HG03342 (cell line): ENCODE results near the gene ZNF548.
"Not testable (repeated sequence)": the region's sequence is repeated elsewhere in the genome, so short reads cannot be mapped to it uniquely, and the experiment has no call there.

Source experiments
- ATAC-seq: cut with Tn5 transposase; IDR thresholded peaks from one replicate; pipeline ENCODE4 v1.9.1; 2021; ENCODE audit warnings: mild to moderate bottlenecking, moderate library complexity; ENCODE audit not compliant: unreplicated experiment

The ZNF548 gene

DNA sequence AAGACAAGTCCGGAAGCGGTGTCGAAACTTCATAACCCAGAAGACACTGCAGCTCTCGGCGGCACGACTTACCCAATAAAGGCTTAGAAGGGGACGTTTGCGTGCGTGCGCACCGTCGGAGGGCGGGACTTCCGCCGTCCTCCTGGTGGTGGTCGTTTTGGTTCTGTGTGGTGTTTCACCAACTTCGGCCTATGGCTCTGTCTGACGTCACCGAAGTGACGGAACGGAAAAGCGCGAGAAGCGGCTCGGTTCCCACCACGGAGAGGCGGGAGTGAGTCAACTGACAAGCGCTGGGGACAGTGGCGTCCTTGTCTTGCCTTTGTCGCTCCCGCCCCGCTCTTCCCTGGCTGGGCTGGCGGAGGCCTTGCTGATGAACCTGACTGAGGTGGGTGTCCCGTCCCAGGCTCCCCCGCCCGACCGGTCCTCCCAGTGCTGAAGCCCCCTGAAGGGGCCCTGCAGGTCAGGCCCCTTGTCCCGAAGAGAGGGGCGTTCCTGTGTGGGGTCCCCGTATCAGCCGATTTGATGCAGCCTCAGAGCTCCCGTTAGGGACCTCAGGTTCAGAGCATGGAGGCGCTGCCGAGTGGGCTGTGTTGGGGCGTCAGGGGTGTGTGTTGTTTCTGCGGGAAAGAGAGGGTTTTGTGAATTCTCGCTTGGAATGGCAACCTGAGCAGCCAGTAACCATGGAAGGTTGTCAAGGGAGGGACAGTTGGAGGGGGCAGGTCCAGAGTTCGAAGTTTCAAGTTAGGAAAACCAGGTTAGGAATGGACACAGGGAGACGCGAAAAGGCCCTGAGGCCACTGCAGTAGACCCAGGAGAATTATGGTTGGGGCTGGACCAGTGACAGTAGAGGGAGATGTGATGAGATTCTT, at the start of gene ZNF548:
TSS of gene ZNF548 (plus strand) at position 125 of the 869 bp plus-strand sequence. CDS start at position 371, 246 bp downstream.
- ATAC-seq = peak; percentile 98

DNA sequence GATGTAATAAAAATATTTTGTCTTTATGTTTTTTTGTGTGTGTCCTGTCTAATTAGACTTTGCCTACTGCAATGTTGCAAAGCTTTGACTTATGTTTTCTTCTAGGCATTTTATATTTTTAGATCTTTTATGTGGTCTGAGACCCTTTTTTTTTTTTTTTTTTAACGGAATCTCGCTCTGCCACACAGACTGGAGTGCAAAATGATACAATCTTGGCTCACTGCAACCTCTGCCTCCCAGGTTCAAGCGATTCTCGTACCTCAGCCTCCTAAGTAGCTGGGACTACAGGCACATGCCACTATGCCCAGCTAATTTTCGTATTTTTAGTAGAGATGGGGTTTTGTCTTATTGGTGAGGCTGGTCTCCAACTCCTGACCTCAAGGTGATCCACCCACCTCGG, 47.1 kb upstream of the ZNF548 start:
- ATAC-seq = no peak

DNA sequence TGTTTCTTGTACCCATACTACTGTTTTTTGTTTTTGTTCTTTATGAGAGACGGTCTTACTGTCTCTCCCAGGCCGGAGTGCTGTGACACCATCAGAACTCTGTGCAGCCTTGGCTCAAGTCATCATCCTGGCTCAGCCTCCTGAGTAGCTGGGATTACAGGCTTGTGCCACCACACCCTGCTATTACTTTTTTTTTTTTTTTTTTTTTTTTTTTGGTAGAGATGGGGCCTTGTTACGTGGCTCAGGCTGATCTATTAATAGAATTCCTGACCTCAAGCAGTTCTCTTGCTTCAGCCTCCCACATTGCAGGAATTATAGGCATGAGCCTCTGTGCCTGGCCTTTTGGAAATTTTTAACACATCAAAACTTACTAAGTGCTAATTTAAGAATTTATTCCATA, 41.5 kb upstream of the ZNF548 start:
- no peak for ATAC-seq

DNA sequence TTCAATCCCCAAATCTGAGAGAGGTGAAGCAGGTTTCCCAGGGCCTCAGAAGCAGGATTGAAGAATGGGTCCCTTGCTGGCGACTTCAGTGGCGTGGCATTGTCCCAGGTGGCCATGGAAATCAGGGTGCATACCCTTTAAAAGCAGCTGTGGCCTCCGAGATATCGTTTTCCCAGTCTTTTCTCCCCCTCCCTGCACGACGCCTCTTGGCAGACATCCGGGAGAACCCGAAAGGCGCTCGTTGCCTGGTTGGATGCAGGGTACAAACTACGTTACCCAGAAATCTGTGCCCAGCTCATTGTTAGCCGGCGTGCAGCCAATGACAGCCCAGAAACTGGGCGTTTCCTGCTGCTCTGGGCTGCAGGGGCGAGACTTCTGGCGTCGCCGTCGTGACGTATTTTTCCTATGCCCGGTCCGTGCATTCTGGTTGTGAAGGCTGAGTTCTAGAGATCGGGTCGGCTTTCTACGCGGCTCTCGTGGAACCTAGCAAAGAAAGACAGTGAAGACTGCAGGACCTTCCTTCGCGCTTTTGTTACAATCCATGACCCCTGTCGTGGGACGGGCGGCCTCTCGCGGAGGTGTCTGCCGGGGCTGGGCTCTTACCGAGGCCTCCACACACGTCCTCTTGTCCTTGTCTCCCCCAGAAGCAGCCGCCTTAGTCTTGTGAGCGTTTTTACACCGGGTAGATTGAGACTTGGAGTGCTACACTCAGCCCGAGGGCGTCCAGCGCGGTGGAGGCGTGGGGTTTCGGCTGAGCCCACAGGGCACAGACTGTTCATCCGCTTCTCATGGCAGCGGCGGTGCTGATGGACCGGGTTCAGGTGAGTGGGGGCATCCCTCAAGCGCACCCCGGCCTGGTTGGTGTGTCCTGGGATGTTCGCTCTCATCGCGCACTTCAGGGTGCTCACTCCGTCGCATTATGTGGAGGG, 38.5 kb upstream of the ZNF548 start, which contains the start of gene ZNF304:
TSS of gene ZNF304 (plus strand) at position 395 of the 929 bp plus-strand sequence. CDS start at position 789, 394 bp downstream.
- ATAC-seq = peak; percentile 97

DNA sequence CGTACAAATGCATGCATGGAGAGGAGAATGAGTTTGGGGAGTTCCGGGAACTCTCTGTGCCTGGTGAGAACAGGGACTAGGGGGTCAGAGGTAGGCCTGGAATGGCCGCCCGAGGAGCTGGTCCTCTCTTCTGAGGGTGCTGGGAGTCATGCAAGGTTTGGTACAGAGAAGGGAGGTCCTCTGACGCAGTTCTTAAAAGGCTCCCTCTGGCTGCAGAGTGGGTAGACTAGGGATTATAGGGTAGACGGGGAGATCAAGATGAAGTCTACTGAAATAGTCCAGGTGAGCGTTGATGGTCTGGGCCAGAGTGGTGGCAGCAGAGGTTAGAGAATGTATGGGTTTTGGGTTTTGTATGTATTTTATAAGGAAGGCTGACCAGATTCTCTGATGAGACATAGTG, 37.8 kb upstream of the ZNF548 start:
- no peak for ATAC-seq

DNA sequence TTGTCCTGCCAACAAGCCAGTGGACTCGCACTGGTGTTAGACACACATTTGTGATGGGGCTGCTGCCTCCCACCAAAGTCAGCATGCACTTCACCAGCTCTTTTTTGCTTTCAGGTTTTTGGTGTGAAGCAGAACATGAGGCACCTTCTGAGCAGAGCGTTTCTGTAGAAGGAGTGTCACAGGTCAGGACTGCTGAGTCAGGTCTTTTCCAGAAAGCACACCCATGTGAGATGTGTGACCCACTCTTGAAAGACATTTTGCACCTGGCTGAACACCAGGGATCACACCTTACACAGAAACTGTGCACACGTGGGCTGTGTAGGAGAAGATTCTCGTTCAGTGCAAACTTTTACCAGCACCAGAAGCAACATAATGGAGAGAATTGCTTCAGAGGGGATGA, 33.7 kb upstream of the ZNF548 start:
- ATAC-seq = no peak

DNA sequence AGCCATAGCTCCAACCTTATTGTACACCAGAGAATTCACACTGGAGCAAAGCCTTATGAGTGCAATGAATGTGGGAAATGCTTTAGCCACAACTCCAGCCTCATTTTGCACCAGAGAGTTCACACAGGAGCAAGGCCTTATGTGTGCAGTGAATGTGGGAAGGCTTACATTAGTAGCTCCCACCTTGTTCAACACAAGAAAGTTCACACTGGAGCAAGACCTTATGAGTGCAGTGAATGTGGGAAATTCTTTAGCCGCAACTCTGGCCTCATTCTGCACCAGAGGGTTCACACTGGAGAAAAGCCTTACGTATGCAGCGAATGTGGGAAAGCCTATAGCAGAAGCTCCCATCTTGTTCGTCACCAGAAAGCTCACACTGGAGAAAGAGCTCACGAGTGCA, 32.2 kb upstream of the ZNF548 start:
- ATAC-seq = no peak

DNA sequence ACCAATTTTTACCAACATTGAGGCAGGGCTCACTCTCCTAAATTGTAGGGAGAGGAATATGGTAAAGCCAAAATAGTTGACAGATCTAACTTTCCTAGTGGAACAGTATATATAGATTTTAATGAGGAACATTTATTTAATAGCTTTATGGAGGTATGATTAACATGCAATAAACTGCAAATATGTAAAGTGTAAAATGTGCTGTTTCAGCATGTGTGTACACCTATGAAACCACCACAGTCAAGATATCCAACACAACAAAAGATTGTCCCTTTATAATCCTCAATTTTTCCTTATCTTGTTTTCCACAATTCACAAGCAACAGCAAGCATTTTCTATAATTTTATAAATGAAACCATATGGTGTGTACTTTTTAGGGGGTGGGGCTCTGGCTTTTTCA, 30.4 kb upstream of the ZNF548 start:
- ATAC-seq = no peak

DNA sequence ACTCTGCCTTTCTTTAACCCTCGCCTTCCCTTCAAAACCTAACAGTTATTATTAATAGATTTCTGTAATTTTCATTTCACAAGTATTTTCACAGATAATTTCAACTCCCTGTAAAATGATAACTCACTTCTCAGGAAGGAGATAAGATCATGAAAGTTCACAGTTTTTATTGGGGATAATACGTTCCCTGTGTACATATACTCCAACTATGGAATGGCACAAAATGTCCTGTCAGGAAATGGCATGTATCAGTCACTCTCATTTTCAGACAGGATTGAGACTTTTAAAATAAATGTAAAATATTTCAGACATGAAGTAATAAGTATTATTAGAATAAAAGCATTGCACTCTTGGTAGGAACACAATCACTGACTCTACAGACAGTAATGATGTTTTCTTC, 27.2 kb upstream of the ZNF548 start:
- no peak for ATAC-seq

DNA sequence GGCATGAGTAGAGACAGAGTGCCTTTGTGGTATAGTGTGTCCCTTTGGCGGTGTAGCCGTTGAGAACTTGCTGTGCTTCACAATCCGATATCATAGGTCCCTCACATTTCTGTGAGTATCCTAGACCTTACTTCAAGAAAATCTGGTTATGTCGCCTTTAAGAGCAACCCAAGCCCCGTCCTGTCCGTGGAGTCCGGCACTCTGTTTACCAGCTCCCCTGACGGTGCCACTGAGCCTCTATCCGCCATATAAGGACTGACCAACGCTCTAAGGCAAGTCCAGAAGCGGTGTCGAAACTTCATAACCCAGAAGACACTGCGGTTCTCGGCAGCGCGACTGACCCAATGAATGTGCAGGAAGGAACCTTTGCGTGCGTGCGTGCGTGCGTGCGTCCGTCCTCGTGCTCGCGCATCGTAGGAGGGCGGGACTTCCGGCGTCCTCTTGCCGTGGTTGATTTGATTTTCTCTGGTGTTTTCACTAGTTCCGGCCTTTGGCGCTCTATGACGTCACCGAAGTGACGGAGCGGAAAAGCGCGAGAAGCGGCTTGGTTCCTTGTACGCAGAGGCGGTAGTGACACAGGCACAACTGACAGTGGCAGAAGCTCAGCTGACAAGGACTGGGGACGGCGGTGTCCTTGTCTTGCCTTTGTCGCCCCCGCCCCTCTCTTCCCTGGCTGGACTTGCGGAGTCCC, 26.5 kb upstream of the ZNF548 start, which contains the start of the genes TRAPPC2B and ZNF547:
TSS of gene TRAPPC2B (plus strand) at position 555 of the 691 bp plus-strand sequence. CDS start 1,283 bp downstream, outside the sequence.
TSS of gene ZNF547 (plus strand) at position 555 of the 691 bp plus-strand sequence. CDS start 5,005 bp downstream, outside the sequence.
- peak; percentile 90 for ATAC-seq

DNA sequence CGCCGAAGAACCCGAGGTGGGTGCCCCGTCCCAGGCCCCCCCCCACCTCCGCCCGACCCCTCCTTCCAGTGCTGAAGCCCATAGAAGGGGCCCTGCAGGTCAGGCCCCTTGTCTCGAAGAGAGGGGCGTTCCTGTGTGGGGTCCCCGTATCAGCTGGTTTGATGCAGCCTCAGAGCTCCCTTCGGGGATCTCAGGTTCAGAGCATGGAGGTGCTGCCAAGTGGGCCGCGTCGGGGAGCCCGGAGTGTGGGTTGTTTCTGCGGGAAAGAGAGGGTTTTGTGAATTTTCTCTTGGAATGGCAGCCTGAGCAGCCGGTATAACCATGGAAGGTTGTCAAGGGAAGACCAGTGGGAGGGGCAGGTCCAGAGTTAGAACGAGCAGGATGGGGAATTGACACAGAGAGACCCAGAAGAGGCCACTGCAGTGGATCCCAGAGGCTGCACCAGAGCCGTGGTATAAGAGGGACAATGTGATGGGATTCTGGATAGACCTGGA, 25.9 kb upstream of the ZNF548 start:
- ATAC-seq = no peak

DNA sequence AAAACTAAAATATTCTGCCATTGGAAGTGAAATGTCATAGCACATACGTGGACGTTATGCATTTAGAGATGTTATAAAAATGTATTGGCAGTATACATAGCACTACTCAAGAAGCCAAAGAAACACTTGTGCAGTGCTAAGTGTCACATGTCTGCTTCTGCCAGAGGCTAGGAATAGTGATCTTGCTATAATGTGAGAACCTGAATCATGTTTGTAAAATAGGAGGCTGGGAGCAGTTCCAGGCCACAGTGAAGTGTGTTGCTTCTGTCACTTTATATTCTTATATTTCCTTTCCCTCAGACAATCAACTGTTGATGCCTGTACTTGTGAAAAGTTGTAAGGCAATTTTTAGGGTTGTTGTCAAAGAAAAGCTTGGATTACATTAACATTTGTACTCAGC, 22.9 kb upstream of the ZNF548 start:
- ATAC-seq = no peak

DNA sequence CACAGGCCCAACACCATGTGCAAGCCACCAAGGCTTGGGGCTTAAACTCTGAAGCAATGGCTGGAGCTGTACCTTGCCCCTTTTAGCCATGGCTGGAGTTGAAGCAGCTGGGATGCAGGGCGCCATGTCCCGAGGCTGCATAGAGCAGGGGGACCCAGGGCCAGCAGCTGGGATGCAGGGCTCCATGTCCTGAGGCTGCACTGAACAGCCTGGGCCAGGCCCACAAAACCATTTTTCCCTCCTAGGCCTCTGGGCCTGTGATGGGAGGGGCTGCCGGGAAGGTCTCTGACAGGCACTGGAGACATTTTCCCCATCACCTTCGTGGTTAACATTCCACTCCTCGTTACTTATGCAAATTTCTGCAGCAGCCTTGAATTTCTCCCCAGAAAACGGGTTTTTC, 15.5 kb upstream of the ZNF548 start:
- ATAC-seq = no peak

DNA sequence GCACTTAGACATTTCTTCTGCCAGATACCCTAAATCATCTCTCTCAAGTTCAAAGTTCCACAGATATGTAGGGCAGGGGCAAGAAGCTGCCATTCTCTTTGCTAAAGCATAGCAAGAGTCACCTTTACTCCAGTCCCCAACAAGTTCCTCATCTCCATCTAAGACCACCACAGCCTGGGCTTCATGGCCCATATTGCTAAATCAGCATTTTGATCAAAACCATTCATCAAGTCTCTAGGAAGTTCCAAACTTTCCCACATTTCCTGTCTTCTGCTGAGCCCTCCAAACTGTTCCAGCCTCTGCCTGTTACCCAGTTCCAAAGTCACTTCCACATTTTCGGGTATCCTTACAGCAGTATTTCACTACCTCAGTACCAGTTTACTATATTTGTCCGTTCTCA, 15.0 kb upstream of the ZNF548 start:
- not testable (repeated sequence) for ATAC-seq

DNA sequence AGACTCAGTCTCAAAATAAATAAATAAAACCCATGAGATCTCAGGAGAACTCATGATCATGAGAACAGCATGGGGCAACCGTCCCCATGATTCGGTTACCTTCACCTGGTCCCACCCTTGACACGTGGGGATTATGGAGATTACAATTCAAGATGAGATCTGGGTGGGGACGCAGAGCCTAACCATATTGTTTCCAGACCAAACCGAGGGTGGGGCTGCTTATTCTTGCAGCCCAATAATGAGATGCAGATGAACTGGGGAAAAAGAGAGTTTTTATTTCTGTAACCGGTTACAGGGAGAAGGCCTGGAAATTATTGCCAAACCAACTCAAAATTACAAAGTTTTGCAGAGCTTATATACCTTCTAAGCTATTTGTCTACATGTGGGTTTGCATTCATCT, 13.5 kb upstream of the ZNF548 start:
- no peak for ATAC-seq

DNA sequence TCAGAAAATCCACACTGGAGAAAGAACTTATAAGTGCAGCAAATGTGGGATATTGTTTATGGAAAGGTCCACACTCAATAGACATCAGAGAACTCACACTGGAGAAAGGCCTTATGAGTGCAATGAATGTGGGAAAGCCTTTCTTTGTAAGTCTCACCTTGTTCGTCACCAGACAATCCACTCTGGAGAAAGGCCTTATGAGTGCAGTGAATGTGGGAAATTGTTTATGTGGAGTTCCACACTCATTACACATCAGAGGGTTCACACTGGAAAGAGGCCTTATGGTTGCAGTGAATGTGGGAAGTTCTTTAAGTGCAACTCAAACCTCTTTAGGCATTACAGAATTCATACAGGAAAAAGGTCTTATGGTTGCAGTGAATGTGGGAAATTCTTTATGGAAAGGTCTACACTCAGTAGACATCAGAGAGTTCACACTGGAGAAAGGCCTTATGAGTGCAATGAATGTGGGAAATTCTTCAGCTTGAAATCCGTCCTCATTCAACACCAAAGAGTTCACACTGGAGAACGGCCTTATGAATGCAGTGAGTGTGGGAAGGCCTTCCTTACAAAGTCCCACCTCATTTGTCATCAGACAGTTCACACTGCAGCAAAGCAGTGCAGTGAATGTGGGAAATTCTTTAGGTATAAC, 12.0 kb upstream of the ZNF548 start:
- no peak for ATAC-seq

DNA sequence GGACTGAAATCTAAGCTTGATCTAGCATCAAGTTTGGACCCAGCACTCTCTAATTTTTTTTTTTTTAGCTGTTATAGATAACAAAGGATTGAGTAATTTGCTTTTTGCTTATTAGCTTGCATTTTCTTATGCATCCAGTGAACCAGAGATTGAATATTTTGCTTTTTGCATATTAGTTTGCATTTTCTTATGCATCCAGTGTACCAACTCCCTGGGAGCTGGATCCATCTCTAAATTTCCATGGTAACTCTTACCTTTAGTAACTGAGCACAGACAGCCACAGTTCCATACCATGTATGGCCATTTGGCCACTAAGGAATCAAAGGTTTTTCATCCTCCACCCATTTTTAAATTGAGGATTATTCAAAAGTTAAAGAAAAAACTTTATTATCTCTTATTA, 8.7 kb upstream of the ZNF548 start:
- ATAC-seq = no peak

DNA sequence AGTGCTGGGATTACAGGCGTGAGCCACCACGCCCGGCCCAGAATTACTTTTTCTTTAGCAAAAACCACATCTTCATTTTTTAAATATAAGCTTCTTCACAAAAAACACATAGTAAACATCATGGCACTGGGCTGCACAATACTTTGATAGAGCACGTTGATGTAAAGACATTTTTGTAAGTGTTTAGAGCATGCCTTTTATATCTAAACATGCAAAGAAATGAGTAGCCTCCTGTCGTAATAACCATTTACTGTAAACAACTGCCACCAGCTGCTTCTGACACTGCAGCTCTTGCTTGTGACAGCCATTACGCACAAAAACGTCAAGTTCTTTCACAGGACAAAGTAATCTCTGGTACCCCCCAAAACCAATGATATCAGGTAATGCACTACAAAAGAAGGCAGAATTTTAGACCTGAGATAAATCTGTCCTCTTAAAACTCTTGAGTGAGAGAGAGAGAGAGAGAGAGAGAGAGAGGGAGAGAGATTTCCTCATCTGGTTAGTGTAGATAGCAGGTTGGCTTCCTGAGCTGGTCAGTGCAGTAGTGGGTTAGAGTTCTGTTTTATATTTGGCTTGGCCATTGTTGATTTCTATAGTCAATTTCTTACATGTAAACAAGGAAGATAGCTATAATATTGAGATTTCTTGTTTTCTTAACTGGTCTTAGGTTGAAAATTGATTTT, 6.7 kb upstream of the ZNF548 start:
- ATAC-seq = no peak

DNA sequence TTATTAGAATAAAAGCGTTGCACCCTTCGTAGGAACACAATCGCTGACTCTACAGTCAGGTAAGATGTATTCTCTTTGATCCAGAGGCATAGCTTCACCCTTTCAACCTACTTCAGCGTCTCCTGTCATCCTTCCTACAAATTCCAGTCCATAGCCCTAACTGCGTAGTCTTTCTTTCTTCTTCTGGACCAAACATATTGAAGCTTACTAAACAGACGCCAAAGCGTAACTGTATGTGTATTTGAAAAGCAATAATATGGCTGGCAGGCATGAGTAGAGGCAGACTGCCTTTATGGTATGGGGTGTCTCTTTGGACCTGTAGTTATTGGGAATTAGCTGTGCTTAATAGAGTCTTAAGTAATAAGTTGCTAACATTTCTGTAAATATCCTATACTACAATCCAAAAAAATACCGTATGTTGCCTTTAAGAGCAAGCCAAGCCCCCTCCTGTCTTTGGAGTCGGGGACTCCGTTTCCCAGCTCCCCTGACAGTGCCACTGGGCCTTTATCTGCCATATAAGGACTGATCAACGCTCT, 392 bp upstream of the ZNF548 start:
- ATAC-seq = no peak
